OCI-LY7 (cell line): Measurements from ENCODE around the gene ARF3. TPM values are rescaled to one million over a fixed set of nuclear protein-coding genes. Genes with fewer than 3 reads are reported as not detected.
A peak's percentile ranks its signal among the peaks of the same experiment; 100 is the strongest.

ENCODE experiments used
- BruUV-seq: library from RNA; stranded (reverse); fragments of 400-500 nt; replicated peaks from 2 replicates; lab custom pipeline; 2021; lab: Mats Ljungman, UMichigan
- CTCF ChIA-PET: fragments of 300-600 bp; sonication (Branson Sonifier 250); formaldehyde crosslinking; loops from one replicate; lab custom pipeline; 2022; ENCODE audit warnings: antibody characterized with exemption; ENCODE audit not compliant: unreplicated experiment; lab: Charles Lee
- POLR2A ChIA-PET: fragments of 300-600 bp; sonication (Branson Sonifier 250); formaldehyde crosslinking; loops from one replicate; lab custom pipeline; 2022; ENCODE audit warnings: antibody characterized with exemption; lab: Charles Lee
- DNase-seq: peaks from one replicate; pipeline ENCODE4 v3.0.0-alpha.2; 2015; ENCODE audit warnings: low spot score
- H2AFZ ChIP-seq: fragments of 200-600 bp; sonication (generic), shearing (Covaris generic); 2 replicates; pipeline ENCODE4 v1.6.1; 2014; ENCODE audit warnings: mild to moderate bottlenecking, antibody characterized with exemption, low read length, moderate library complexity
- H3K27ac ChIP-seq: fragments of 200-600 bp; sonication (generic); 2 replicates; pipeline ENCODE4 v1.5.1; 2014; ENCODE audit warnings: mixed run types, low read depth, mild to moderate bottlenecking, moderate library complexity, low read length, inconsistent platforms; ENCODE audit not compliant: poor library complexity, severe bottlenecking
- H3K36me3 ChIP-seq: fragments of 200-600 bp; sonication (generic); 2 replicates; pipeline ENCODE4 v1.6.1; 2014; ENCODE audit warnings: mild to moderate bottlenecking, antibody characterized with exemption, low read length, moderate library complexity, mixed read lengths; ENCODE audit not compliant: insufficient read depth
- H3K4me1 ChIP-seq: fragments of 200-600 bp; sonication (generic); 2 replicates; pipeline ENCODE4 v1.5.1; 2014; ENCODE audit warnings: mild to moderate bottlenecking, low read length; ENCODE audit not compliant: insufficient read depth, poor library complexity, severe bottlenecking
- H3K4me2 ChIP-seq: fragments of 200-600 bp; sonication (generic); 2 replicates; pipeline ENCODE4 v1.6.1; 2014; ENCODE audit warnings: mild to moderate bottlenecking, low read length
- H3K4me3 ChIP-seq: fragments of 200-600 bp; sonication (generic); 2 replicates; pipeline ENCODE4 v1.5.1; 2014; ENCODE audit warnings: mild to moderate bottlenecking, low read depth, low read length; ENCODE audit not compliant: poor library complexity, severe bottlenecking
- H3K79me2 ChIP-seq: fragments of 200-600 bp; sonication (generic); 2 replicates; pipeline ENCODE4 v1.6.1; 2016; ENCODE audit warnings: low read depth, mild to moderate bottlenecking, low read length, moderate library complexity, mixed read lengths; ENCODE audit not compliant: insufficient read depth
- H3K9me2 ChIP-seq: fragments of 200-600 bp; sonication (generic); 2 replicates; pipeline ENCODE4 v1.6.1; 2016; ENCODE audit warnings: mild to moderate bottlenecking, low read length, mixed read lengths; ENCODE audit not compliant: insufficient read depth
- H3K9me3 ChIP-seq: fragments of 200-600 bp; sonication (generic); 2 replicates; pipeline ENCODE4 v1.6.1; 2014; ENCODE audit warnings: mild to moderate bottlenecking, mixed run types, low read length, mixed read lengths
- H4K20me1 ChIP-seq: fragments of 200-600 bp; sonication (generic); 2 replicates; pipeline ENCODE4 v1.6.1; 2014; ENCODE audit warnings: mild to moderate bottlenecking, antibody characterized with exemption, low read length, moderate library complexity, mixed read lengths; ENCODE audit not compliant: insufficient read depth
- CTCF ChIP-seq: fragments of 200-600 bp; sonication (generic); conservative IDR thresholded peaks from 2 replicates; pipeline ENCODE4 v1.5.1; 2014; ENCODE audit warnings: mild to moderate bottlenecking, antibody characterized with exemption, low read length, moderate library complexity, mixed read lengths
- EZH2phosphoT487 ChIP-seq: fragments of 200-600 bp; sonication (generic); IDR thresholded peaks from 2 replicates; pipeline ENCODE4 v1.6.1; 2018; ENCODE audit warnings: low read depth, borderline replicate concordance, mild to moderate bottlenecking, mixed run types, antibody characterized with exemption, low read length, moderate library complexity, mixed read lengths
- intact Hi-C: fragments of 100-400 bp; cut with micrococcal nuclease; formaldehyde crosslinking; loops from one replicate; pipeline ENCODE4 v1.10.0; 2022; ENCODE audit not compliant: unreplicated experiment
- total RNA-seq, 2 experiments: library from RNA; depleted of rRNA in 1 of 2; stranded (reverse); fragments of >200 nt in 1 of 2; shearing (Covaris generic) in 1 of 2; gene quantifications; 2 replicates each; pipeline ENCODE4 v1.2.3, GENCODE V29; 2014 to 2022

The ARF3 gene
- total RNA-seq, 2 experiments from 2014 or later, result 41.2 to 133 TPM

GRCh38 chr12:48980953-48981756 is 23.9 kb upstream of the ARF3 start:
- Histone ChIP-seq H3K4me1 (peaks cover 15% of the 10 kb centered on the region), H3K79me2 (no peaks in the 10 kb centered on the region), H3K36me3 (no peaks in the 10 kb centered on the region), H3K4me3 (no peak overlapping the region), H2AFZ (no peak overlapping the region), H3K9me3 (no peaks in the 10 kb centered on the region), H3K27ac (no peak overlapping the region), H3K4me2 (no peak overlapping the region), H4K20me1 (no peaks in the 10 kb centered on the region; the same call in 1 of the 2 replicates), H3K9me2 (no peaks in the 10 kb centered on the region)
- TF ChIP-seq CTCF, result no peak
- BruUV-seq, result no TSS peak
- DNase-seq, result no peak
- intact Hi-C loops, result no loop called here
- CTCF ChIA-PET, result no interaction called here
- POLR2A ChIA-PET, result no interaction called here

- Histone ChIP-seq H4K20me1 (no peaks in the 10 kb centered on the region; the same call in 1 of the 2 replicates), H3K4me3 (no peak overlapping the region), H3K36me3 (no peaks in the 10 kb centered on the region), H2AFZ (no peak overlapping the region), H3K27ac (no peak overlapping the region), H3K4me2 (no peak overlapping the region; the same call in 1 of the 2 replicates), H3K4me1 (peaks cover 8% of the 10 kb centered on the region), H3K9me3 (no peaks in the 10 kb centered on the region), H3K79me2 (no peaks in the 10 kb centered on the region), H3K9me2 (no peaks in the 10 kb centered on the region)
- BruUV-seq, result no TSS peak
- TF ChIP-seq EZH2phosphoT487, result peak; percentile 55; the same call in 1 of the 2 replicates
- peak; percentile 30; the same call in 1 of the 2 replicates for TF ChIP-seq CTCF
- intact Hi-C loops, result no loop called here
- DNase-seq, result no peak
- ChIA-PET POLR2A (no interaction called here), CTCF (no interaction called here)
These were observed 23.2 kb upstream of the ARF3 start for GRCh38 chr12:48980389-48980952.
